Renal pelvis (tissue), 12 donors: ENCODE data around the gene FIZ1. TPM values are rescaled to one million over a fixed set of nuclear protein-coding genes. Genes with fewer than 3 reads are reported as not detected.

Source experiments
- DNase-seq: peaks from one replicate; pipeline ENCODE4 v3.0.0-alpha.2; 2013
- long read RNA-seq, 16 experiments: transcript quantifications; one replicate each; lab custom pipeline, GENCODE V29; 2026
- polyA plus RNA-seq, 3 donors: library from polyadenylated mRNA; unstranded; fragments of 120-200 nt; gene quantifications; one replicate each; pipeline ENCODE4 v1.2.1, GENCODE V29; 2013; ENCODE audit not compliant: insufficient read length in 3 of 3

The FIZ1 gene, protein sequence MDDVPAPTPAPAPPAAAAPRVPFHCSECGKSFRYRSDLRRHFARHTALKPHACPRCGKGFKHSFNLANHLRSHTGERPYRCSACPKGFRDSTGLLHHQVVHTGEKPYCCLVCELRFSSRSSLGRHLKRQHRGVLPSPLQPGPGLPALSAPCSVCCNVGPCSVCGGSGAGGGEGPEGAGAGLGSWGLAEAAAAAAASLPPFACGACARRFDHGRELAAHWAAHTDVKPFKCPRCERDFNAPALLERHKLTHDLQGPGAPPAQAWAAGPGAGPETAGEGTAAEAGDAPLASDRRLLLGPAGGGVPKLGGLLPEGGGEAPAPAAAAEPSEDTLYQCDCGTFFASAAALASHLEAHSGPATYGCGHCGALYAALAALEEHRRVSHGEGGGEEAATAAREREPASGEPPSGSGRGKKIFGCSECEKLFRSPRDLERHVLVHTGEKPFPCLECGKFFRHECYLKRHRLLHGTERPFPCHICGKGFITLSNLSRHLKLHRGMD
- 10 to 100 TPM; 25.2 to 27.9 (median 25.6) TPM for polyA plus RNA-seq
- long read RNA-seq, donor 1, full-length matches to known transcripts = 4 of 4 reads
- long read RNA-seq, donor 1, partial matches to known transcripts = 0 of 4 reads
- long read RNA-seq, donor 1, other reads (novel, unspliced or antisense) = 0 of 4 reads
- long read RNA-seq, donor 2, full-length matches to known transcripts = 6 of 6 reads
- long read RNA-seq, donor 2, partial matches to known transcripts = 0 of 6 reads
- long read RNA-seq, donor 2, other reads (novel, unspliced or antisense) = 0 of 6 reads
- long read RNA-seq, donor 3, full-length matches to known transcripts = 10 of 155 reads
- long read RNA-seq, donor 3, partial matches to known transcripts = 115 of 155 reads
- long read RNA-seq, donor 3, other reads (novel, unspliced or antisense) = 30 of 155 reads
- long read RNA-seq, donor 4, partial matches to known transcripts = 0 of 5 reads
- long read RNA-seq, donor 4, other reads (novel, unspliced or antisense) = 0 of 5 reads
- long read RNA-seq, donor 5, full-length matches to known transcripts = 8 of 16 reads
- long read RNA-seq, donor 5, partial matches to known transcripts = 8 of 16 reads
- long read RNA-seq, donor 5, other reads (novel, unspliced or antisense) = 0 of 16 reads
- long read RNA-seq, donor 6, full-length matches to known transcripts = 5 of 18 reads
- long read RNA-seq, donor 6, partial matches to known transcripts = 13 of 18 reads
- long read RNA-seq, donor 6, other reads (novel, unspliced or antisense) = 0 of 18 reads
- long read RNA-seq, donor 7, full-length matches to known transcripts = 13 of 46 reads
- long read RNA-seq, donor 7, partial matches to known transcripts = 33 of 46 reads
- long read RNA-seq, donor 7, other reads (novel, unspliced or antisense) = 0 of 46 reads
- long read RNA-seq, donor 8, partial matches to known transcripts = 0 of 1 reads
- long read RNA-seq, donor 8, other reads (novel, unspliced or antisense) = 0 of 1 reads
- long read RNA-seq, donor 9, full-length matches to known transcripts = 8 of 21 reads
- long read RNA-seq, donor 9, partial matches to known transcripts = 13 of 21 reads
- long read RNA-seq, donor 9, other reads (novel, unspliced or antisense) = 0 of 21 reads
- long read RNA-seq, donor 10, full-length matches to known transcripts = 5 of 103 reads
- long read RNA-seq, donor 10, partial matches to known transcripts = 98 of 103 reads
- long read RNA-seq, donor 10, other reads (novel, unspliced or antisense) = 0 of 103 reads
- long read RNA-seq, donor 11, full-length matches to known transcripts = 5 of 5 reads
- long read RNA-seq, donor 11, partial matches to known transcripts = 0 of 5 reads
- long read RNA-seq, donor 11, other reads (novel, unspliced or antisense) = 0 of 5 reads
- long read RNA-seq, donor 12, full-length matches to known transcripts = 12 of 136 reads
- long read RNA-seq, donor 12, partial matches to known transcripts = 72 of 136 reads
- long read RNA-seq, donor 12, other reads (novel, unspliced or antisense) = 52 of 136 reads
- long read RNA-seq, donor 13, full-length matches to known transcripts = 7 of 98 reads
- long read RNA-seq, donor 13, partial matches to known transcripts = 91 of 98 reads
- long read RNA-seq, donor 13, other reads (novel, unspliced or antisense) = 0 of 98 reads
- long read RNA-seq, donor 14, full-length matches to known transcripts = 16 of 61 reads
- long read RNA-seq, donor 14, partial matches to known transcripts = 45 of 61 reads
- long read RNA-seq, donor 14, other reads (novel, unspliced or antisense) = 0 of 61 reads
- long read RNA-seq, donor 15, full-length matches to known transcripts = 10 of 40 reads
- long read RNA-seq, donor 15, partial matches to known transcripts = 30 of 40 reads
- long read RNA-seq, donor 15, other reads (novel, unspliced or antisense) = 0 of 40 reads
- long read RNA-seq, donor 16, full-length matches to known transcripts = 6 of 6 reads
- long read RNA-seq, donor 16, partial matches to known transcripts = 0 of 6 reads
- long read RNA-seq, donor 16, other reads (novel, unspliced or antisense) = 0 of 6 reads

DNA sequence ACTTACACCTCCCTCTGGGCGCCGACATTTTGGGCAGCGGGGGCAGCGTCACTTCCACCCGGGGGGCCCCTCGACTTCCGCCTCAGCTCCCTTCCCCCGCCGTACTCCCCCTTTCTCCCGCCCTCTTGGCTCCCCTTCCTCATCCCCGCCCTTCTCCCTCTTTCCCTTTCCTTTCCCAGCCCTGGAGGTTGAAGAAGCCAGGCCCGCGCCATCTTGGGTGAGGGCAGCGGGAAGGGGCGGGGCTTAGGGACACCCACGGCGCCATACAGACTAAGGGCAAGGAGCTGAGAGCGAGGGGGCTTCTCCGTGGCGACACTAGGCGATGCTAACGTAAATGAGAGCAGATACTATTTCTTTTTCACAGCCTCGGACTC is at the start of gene FIZ1:
Gene FIZ1 (minus strand): TSS at position 50 of the 374 bp plus-strand sequence. CDS start 1,652 bp downstream, outside the sequence.
- peak; percentile 100 for DNase-seq

GRCh38 chr19:55648585-55649267 is 49.4 kb upstream of the FIZ1 start:
- DNase-seq = no peak

GRCh38 chr19:55647732-55648584 is 48.6 kb upstream of the FIZ1 start, which contains the start of gene CCDC106:
CCDC106 (plus strand) TSS chr19:55648212; CDS start chr19:55649047, 835 bp downstream.
- DNase-seq = peak; percentile 77

DNA sequence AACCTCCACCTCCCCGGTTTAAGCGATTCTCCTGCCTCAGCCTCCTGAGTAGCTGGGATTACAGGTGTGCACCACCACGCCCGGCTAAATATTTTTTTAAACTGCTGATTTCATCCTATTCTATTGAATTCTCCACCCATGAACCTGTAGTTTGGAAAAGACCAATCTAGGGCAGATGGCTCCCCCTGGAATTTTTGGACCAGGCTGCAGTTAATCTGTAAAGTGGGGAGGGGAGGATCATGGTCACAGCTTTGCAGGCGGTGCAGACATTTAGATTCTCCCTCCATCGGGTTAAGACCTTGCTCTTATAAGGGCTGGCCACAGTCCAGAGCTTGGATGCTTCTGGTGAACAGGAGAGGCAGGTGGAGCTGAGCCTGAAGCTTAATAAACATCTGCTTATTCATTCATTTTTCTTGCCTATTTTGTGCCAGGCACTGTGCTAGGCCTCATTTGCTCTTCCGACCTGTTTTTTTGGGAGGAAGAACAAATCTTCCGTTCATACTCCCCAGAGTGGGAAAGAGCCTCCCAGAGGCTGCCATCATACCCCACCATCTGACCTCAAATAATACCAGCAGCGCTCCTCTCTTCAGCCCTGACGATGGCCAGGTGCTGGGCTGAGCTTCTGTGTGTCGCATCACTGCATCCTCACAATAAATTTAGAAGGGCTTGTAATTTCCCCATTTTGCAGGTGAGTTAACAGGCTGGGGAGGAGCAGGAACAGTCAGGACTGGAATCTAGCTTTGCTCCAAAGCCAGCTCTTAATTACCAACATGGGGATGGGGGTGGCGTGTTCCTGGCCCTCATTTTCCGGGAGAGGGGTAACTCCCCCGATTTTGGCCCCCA is 47.8 kb upstream of the FIZ1 start:
- no peak for DNase-seq

DNA sequence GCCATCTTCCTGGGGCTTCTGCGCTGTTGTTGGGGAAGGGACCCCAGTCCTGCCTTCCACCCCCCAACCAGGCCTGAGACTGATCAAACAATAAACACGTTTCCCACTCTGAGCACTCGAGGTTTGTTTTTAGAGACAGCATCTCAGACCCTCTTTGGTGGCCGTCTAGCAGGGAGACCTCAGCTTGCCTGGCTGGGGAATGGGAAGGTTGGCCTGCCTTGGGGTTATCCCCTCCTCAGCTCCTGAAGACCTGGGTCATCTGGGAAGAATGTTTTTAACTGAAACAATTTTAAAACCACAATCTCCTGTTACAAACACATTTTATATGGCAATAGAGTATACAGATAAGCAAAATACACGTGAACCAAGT is 46.2 kb upstream of the FIZ1 start:
- no peak for DNase-seq

DNA sequence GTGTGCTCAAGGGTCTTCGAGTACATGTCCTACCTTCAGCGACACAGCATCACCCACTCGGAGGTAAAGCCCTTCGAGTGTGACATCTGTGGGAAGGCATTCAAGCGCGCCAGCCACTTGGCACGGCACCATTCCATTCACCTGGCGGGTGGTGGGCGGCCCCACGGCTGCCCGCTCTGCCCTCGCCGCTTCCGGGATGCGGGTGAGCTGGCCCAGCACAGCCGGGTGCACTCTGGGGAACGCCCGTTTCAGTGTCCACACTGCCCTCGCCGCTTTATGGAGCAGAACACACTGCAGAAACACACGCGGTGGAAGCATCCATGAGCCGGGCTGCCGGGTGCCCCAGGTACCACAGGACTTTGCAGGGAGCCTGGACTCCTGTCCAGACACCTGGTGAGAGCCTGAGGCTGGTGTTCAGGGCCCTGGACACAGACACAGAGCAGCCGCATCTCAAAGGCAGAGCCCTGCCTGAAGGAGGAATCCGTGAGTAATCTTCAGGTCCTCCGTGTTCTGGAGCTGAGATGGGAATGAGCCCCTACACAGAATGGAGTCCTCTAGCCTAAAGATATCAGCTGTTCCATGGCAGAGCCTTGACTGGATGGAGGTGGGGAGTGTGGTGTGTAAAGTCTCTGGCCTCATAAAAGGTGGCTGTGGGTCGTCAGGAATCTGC is 45.7 kb upstream of the FIZ1 start:
- no peak for DNase-seq

DNA sequence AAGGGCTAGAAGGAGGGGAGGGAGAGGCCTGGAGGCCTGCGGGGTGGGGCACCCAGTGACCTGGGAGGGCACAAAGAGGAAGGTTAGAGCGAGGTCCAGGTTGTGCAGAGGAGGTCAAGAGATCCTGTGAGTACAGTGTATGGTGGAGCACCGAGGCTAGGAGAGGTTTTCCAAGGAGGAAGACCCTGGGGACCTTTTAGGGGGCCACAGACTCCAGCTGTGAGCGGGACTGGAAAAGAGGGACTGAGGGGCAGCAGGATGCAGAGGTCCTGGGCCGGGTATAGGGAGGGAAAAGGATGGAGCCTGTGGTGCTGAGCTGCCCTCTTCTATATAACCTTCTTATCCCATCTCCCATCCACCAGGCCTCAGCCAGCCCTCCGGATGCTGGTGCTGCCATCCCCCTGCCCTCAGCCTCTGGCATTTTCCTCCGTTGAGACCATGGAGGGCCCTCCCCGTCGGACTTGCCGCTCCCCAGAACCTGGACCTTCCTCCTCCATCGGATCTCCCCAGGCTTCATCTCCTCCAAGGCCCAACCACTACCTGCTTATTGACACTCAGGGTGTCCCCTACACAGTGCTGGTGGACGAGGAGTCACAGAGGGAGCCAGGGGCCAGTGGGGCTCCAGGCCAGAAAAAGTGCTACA is 45.0 kb upstream of the FIZ1 start:
- DNase-seq = no peak

DNA sequence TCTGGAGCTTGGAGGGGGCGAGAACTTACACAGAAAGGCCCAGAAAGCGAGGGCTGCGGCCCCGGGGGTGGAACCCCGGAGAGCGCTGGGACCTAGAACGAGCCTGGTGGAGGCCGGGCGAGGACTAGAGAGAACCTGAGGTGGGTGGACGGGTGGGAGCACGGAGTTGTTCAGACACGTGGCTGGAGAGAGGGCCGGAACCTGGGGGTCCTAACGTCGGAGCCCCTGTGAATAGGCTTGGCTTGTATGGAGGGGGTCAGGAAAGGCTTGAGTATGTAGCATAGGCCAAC is 44.5 kb upstream of the FIZ1 start:
- no peak for DNase-seq

DNA sequence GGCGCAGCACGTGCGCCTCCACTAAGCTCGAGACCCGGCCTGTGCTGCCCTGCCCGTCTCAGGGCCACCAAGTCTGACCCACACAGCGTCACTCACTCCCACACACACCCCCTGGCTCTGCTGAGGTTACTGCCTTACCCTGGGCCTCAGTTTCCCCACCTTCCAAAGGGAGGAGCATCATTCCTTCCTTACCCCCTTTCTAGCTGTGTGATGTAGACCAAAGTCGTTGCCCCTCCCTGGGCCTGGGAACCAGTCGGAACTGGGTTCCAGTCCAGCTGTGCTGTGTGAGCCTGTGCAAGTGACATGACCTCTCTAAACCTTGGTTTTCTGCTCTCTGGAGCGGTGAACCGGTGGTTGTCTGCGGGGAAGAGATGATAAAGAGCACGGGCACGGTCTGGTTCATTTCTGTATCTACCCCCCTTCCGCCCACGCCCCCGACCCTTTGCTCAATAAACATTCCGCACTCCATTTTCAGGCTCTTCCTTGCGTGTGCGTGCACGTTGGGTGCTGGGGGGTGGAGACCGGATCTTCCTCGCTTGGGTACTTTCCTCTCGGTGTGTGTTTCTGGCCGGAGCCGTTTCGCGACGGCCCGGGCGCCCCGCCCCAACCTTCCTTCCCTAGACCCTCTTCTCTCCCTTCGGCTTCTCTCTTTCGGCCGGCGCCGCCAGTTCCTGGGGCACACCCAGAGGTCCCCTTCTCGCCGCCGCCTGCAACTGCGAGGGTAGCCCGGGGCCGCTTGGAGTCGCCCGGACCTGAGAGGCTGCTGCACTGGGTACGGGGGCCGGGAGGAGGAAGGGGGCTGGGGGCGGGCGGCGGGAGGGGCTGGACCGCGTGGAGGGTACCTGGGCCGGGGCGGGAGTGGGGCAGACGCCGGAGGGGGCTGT is 43.9 kb upstream of the FIZ1 start, which contains the start of gene ZNF581:
Gene ZNF581 (plus strand): TSS at position 647 of the 884 bp plus-strand sequence. CDS start 923 bp downstream, outside the sequence.
- DNase-seq = peak; percentile 71

DNA sequence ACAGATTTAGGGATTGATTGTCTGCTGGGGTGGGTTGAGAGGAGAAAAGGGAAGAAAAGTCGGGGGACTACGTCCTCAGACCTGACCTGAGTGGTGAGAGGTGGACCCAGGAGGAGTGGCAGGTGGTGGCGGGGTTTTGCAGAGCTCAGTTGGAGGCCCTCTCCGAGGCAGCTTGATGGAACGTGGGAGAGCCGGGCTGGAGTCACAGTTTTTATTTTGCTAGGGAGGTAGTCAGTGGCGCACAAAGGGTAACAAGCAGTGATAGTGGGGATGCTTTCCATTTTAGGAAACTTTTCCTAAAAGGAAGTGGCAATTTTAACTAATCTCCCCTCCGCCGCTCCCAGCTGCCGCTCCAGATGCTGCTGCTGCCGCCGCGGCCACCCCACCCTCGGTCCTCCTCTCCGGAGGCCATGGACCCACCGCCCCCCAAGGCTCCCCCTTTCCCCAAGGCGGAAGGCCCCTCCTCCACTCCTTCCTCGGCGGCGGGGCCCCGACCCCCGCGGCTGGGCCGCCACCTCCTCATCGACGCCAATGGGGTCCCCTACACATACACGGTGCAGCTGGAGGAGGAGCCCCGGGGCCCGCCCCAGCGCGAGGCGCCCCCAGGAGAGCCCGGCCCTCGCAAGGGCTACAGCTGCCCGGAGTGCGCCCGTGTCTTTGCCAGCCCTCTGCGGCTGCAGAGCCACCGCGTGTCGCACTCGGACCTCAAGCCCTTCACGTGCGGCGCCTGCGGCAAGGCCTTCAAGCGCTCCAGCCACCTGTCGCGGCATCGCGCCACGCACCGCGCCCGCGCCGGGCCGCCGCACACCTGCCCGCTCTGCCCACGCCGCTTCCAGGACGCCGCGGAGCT is 43.1 kb upstream of the FIZ1 start:
- no peak for DNase-seq

DNA sequence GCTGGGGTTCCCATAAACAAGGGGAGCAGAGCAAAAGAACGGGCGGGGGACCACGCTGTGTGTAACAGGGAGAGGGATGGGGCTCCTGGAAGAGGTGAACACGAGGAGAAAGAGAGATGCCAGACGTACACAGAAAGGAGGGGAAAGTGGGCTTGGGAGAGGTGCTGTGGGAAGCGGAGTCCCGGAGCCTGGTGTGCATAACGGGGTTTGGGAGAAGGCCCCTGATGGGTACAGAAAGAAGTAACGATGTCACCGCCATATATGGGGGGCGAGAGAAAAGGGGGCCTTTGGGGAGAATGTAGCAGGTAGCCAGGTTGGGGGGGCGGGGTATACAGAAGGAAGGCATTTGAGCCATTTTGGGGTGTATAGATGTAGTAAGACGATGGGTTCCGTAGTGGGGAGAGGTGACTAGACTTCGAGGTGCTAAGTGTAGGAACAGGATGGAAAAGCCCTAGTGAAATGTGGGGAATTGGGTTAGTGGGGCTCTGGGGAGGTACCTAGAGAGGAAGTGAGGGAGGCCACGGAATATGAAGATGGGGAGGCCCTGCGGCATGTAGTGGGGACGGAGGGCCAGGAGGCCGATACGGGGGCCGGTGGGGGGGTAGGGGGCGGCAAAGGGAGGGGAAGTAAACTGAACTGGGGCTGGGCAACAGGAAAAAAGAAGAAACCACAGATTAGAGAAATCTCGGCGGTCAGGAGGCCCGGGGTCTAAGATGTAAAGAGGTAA is 42.3 kb upstream of the FIZ1 start:
- DNase-seq = no peak

GRCh38 chr19:55640577-55641425 is 41.5 kb upstream of the FIZ1 start, which contains the start of gene ZNF580:
ZNF580 (plus strand) TSS chr19:55641002; CDS start chr19:55642509, 1,507 bp downstream.
- peak; percentile 65 for DNase-seq
